Measurements from ENCODE around the gene KRTAP10-9. TPM values are rescaled to one million over a fixed set of nuclear protein-coding genes. Genes with fewer than 3 reads are reported as not detected.

The KRTAP10-9 gene, protein sequence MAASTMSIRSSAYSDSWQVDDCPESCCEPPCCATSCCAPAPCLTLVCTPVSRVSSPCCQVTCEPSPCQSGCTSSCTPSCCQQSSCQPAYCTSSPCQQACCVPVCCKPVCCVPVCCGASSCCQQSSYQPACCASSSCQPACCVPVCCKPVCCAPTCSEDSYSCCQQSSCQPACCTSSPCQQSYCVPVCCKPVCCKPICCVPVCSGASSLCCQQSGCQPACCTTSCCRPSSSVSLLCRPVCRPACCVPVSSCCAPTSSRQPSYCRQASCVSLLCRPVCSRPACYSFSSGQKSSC
- total RNA-seq = not detected in 2 replicates

DNA sequence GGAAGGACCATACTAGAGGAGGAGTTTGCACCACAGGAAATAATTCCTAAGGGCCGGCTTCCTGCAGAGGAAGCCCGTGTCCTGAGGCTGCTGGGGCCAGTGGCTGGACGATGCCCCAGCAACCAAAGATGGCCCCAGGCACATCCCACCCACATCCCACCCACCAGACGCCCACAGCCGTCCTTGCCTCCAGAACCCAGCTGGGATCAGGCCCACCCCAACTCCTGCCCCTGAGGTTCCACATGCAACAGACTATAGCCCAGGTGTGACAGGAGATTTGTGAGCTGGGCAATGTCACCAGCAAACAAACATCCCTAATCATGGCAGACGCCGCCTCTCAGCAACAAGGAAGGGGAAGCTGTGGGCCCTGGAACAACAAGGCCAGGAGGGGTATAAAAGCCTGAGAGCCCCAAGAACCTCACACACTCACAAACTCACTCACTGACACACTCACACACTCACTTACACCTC lies at the start of gene KRTAP10-9:
TSS of gene KRTAP10-9 (plus strand) at position 421 of the 471 bp plus-strand sequence. CDS start 79 bp downstream, outside the sequence.

DNA sequence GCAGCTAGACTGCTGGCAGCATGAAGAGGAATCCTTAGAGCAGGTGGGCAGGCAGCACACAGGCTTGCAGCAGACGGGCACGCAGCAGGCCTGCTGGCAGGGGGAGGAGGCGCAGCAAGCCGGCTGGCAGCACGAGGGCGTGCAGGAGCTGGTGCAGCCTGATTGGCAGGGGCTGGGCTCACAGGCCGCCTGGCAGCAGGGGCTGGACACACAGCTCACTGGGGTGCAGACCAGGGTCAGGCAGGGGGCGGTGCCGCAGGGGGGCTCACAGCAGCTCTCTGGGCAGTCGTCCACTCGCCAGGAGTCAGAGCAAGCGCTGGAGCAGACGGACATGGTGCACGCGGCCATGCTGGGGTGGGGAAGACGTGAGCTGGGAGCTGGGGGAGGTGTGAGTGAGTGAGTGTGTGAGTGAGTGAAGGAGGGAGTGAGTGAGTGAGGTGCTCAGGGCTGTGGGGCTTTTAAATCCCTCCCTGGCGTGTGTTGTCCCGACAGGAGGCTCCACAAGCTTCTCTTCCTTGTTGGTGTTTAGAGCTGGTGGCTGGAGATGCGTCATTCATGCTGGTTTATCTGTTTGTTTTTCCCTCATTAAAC lies 46.6 kb upstream of the KRTAP10-9 start, which contains the start of gene KRTAP10-5:
TSS of gene KRTAP10-5 (minus strand) at position 374 of the 591 bp plus-strand sequence. CDS start at position 348, 26 bp downstream.

DNA sequence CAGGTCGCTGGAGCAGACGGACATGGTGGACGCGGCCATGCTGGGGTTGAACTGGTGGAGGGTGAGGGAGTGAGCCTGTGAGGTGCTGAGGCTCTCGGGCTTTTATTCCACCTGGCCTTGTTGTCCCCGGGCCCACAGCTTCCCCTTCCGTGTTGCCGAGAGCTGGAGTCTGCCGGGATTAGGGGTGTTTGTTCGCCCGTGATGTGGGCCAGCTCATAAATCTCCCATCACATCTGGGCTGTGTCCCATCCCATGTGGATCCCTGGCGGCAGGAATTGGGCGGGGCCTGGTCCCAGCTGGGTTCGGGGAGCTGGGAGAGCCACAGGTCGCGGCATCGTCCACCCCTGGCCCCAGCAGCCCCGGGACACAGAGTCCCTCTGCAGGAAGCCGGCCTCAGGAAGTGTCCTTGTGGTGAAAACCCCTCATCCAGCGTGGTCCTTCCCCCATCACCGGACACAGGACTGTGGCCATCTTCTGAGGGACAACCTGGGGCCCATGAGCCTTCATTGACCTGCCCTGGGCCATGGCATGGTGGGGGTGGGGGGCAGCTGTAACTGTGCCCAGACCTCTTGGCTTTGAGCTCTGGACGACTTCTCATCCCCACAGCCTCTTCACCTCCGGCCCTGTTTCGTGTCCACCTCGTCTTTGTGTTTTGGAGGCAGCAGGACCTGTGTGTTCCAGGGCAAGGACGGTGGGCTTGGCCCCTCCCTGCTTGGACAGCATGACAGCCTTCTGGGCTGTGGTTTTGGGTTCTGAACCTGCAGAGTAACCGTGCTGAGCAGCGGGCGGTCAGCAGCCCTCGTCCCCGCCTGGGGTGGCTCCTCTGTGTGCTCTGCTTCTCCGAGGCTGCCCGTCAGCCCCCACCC lies 34.2 kb upstream of the KRTAP10-9 start, which contains the start of gene KRTAP10-6:
TSS of gene KRTAP10-6 (minus strand) at position 60 of the 866 bp plus-strand sequence. CDS start at position 39, 21 bp downstream.

DNA sequence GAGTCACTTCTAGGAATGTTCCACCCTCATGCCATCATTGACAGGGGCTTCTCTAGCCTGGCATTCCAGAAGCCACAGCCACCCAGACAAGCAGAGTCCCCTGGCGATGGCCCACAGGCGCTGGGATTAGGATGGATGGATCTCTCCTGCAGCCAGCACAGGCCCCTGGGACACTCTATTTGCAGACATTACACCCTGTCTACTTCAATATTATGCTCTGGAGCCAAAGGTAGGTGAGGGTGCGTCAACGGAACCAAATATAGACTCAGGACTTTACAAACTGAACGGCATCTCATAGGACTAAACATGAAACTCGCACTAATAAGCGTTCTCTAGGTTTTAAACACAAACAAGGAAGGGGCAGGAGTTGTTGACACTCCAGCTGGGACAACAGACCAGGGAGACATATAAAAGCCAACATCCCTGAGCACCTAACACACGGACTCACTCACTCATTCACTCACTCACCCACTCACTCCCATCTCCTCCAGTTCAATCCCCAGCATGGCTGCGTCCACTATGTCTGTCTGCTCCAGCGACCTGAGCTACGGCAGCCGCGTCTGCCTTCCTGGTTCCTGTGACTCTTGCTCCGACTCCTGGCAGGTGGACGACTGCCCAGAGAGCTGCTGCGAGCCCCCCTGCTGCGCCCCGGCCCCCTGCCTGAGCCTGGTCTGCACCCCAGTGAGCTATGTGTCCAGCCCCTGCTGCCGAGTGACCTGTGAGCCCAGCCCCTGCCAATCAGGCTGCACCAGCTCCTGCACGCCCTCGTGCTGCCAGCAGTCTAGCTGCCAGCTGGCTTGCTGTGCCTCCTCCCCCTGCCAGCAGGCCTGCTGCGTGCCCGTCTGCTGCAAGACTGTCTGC lies 26.5 kb upstream of the KRTAP10-9 start, which contains the start of gene KRTAP10-7:
TSS of gene KRTAP10-7 (plus strand) at position 480 of the 861 bp plus-strand sequence. CDS start at position 505, 25 bp downstream.

DNA sequence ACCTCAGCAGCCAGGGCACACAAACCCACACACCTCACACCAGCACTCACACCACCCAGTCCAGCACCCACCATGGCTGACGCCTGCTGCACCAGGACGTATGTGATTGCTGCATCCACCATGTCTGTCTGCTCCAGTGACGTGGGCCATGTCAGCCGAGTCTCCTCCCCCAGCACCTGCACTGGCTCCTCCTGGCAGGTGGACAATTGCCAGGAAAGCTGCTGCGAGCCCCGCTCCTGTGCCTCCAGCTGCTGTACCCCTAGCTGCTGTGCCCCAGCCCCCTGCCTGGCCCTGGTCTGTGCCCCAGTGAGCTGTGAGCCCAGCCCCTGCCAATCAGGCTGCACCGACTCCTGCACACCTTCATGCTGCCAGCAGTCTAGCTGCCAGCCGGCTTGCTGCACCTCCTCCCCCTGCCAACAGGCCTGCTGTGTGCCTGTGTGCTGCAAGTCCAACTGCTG lies 14.8 kb upstream of the KRTAP10-9 start, which contains the start of gene KRTAP10-8:
TSS of gene KRTAP10-8 (plus strand) at position 51 of the 458 bp plus-strand sequence. CDS start at position 73, 22 bp downstream.

DNA sequence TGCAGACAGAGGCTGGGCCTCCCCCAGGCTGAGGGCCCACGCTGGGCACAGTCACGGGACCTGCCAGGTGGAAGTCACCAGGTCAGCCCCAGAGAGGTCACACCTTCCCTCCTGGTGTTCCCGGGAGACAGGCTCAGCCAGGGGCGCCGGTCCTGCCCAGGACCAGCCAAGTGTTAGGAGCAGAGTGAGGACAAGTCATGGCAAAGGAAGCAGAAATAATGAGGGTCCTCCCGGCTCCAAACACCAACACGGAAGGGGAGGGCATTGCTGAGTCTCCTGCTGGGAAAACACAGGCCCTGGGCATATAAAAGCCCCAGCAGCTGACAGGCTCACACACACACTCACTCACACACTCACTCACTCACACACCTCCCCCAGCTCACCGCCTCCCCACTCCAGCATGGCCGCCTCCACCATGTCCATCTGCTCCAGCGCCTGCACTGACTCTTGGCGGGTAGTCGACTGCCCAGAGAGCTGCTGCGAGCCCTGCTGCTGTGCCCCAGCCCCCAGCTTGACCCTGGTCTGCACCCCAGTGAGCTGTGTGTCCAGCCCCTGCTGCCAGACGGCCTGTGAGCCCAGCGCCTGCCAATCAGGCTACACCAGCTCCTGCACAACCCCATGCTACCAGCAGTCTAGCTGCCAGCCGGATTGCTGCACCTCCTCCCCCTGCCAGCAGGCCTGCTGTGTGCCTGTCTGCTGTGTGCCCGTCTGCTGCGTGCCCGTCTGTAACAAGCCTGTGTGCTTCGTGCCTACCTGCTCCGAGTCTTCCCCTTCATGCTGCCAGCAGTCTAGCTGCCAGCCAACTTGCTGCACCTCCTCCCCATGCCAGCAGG lies 10.3 kb downstream of the KRTAP10-9 start, which contains the start of gene KRTAP10-10:
TSS of gene KRTAP10-10 (plus strand) at position 339 of the 833 bp plus-strand sequence. CDS start at position 401, 62 bp downstream.

DNA sequence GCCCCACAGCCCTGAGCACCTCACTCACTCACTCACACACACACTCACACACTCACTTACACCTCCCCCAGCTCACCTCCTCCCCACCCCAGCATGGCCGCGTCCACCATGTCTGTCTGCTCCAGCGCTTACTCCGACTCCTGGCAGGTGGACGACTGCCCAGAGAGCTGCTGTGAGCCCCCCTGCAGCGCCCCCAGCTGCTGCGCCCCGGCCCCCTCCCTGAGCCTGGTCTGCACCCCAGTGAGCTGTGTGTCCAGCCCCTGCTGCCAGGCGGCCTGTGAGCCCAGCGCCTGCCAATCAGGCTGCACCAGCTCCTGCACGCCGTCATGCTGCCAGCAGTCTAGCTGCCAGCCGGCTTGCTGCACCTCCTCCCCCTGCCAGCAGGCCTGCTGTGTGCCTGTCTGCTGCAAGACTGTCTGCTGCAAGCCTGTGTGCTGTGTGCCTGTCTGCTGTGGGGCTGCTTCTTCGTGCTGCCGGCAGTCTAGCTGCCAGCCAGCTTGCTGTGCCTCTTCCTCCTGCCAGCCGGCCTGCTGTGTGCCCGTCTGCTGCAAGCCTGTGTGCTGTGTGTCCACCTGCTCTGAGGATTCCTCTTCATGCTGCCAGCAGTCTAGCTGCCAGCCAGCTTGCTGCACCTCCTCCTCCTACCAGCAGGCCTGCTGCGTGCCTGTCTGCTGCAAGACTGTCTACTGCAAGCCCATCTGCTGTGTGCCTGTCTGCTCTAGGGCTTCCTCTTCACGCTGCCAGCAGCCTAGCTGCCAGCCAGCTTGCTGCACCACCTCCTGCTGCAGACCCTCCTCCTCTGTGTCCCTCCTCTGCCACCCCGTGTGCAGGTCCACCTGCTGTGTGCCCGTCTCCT lies 19.7 kb downstream of the KRTAP10-9 start, which contains the start of gene KRTAP10-11:
TSS of gene KRTAP10-11 (plus strand) at position 49 of the 856 bp plus-strand sequence. CDS start at position 94, 45 bp downstream.

DNA sequence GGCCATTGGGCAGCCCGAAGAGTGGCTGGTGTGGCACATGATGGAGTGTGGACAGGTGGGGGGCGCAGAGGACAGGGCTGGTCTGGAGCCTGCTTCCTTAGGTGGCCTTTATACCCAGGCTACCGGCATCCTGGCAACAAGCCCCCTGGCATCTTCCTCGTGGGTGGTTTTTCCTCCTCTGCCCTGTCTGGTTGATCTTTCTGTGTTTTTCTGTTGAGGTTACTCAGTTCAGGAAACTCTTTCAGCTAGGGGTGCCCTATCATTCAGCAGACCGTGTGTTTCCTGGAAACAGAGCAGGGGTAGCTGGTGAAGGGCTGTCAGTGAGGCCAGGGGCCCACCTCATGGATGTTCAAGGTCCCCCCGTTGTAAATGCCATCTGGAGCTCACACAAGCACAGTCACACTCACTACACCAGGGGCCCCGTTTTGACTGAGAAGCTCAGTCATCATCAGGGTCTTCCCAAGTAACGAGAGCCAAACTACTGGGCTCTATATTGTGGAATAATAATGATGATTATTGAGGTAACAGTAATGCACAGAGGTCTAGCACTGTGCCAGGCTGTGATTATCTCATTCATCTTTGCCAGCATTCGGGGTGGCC lies 27.8 kb downstream of the KRTAP10-9 start, which contains the start of gene KRTAP12-4:
TSS of gene KRTAP12-4 (minus strand) at position 84 of the 600 bp plus-strand sequence. CDS start at position 39, 45 bp downstream.

DNA sequence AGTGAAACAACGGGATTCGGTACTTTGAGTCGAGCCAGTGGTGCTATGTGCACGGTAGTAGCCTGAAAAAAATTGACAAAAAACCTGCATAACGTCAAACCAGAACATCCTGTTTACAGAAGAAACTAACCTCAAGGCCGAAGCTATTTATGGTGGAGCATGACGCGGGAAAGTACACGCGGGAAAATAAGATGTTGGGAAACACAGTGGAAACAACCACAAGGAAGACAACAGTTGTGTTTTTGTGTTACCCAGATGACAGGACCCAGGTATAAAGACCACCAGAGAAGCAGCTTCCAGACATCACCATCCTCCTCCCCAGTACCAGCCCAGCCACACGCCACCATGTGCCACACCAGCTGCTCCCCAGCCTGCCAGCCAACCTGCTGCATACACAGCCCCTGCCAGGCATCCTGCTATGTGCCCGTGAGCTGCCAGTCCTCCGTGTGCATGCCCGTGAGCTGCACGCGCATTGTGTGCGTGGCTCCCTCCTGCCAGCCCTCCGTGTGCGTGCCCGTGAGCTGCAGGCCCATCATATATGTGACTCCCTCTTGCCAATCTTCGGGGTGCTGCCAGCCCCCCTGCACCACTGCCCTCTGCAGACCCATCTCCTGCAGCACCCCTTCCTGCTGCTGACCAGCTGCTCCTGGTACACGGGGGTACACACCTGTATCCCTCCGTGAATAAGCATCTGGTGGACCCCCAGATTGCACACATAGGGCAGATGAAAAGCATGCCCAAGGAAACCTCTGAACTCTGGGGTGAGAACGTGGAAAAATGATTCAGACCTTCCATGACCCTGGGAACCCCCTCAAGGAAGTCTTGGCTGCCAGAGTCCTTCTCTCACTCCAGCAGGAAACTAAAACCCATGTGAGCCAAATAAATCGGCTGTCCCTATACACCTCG lies 31.0 kb downstream of the KRTAP10-9 start, which contains the start of gene KRTAP12-3:
TSS of gene KRTAP12-3 (plus strand) at position 298 of the 906 bp plus-strand sequence. CDS start at position 346, 48 bp downstream.

DNA sequence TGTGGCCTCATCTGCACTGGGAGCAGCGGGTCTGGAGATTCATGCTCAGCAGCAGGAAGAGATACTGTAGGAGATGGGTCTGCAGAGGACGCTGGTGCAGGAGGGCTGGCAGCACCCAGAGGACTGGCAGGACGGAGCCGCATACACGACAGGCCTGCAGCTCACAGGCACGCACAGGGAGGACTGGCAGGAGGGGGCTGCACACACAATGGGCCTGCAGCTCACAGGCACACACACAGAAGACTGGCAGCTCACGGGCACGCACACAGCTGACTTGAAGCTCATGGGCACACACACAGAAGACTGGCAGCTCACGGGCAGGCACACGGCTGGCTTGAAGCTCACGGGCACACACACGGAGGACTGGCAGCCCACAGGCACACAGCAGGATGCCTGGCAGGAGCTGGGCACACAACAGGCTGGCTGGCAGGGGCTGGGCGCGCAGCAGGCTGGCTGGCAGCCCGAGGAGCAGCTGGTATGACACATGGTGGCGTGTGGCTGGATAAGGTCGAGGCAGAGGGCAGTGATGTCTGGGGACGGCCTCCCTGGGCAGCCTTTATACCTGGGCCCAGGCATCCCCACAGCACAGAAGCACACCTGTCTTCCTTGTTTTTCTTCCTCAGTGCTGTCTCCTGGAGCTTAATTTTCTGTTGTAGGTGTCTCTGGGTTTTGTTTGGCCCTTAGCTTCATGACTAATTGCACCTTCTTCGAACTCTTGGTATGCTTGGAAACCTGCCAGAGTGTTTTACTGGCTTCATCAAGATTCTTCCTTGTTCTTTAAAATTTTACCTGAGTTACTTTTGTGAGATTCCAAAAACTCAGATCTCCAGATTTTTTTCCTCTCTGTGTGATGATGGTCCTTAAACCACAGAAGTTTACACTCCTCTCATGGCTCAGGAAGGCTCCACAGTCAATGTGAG lies 39.8 kb downstream of the KRTAP10-9 start, which contains the start of gene KRTAP12-2:
TSS of gene KRTAP12-2 (minus strand) at position 527 of the 920 bp plus-strand sequence. CDS start at position 486, 41 bp downstream.

Other genes starting within 250 kb of the KRTAP10-9 start
- gene LRRC3, start 171.6 kb upstream of the KRTAP10-9 start, total RNA-seq = 0.33 and 0.37 TPM in 2 replicates
- not detected in 2 replicates for gene KRTAP10-1, start 86.9 kb upstream of the KRTAP10-9 start, total RNA-seq
- not detected in 2 replicates for gene KRTAP10-2, start 75.6 kb upstream of the KRTAP10-9 start, total RNA-seq
- gene KRTAP10-3, start 68.3 kb upstream of the KRTAP10-9 start, total RNA-seq = not detected in 2 replicates
- not detected in 2 replicates for gene KRTAP10-4, start 53.4 kb upstream of the KRTAP10-9 start, total RNA-seq
- not detected in 2 replicates for gene KRTAP10-5, start 46.5 kb upstream of the KRTAP10-9 start, total RNA-seq
- not detected in 2 replicates for gene KRTAP10-6, start 34.6 kb upstream of the KRTAP10-9 start, total RNA-seq
- gene KRTAP10-7, start 26.5 kb upstream of the KRTAP10-9 start, total RNA-seq = not detected in 2 replicates
- gene KRTAP10-8, start 15.0 kb upstream of the KRTAP10-9 start, total RNA-seq = not detected in 2 replicates
- not detected in 2 replicates for gene KRTAP10-10, start 10.3 kb downstream of the KRTAP10-9 start, total RNA-seq
- not detected in 2 replicates for gene KRTAP10-11, start 19.3 kb downstream of the KRTAP10-9 start, total RNA-seq
- not detected in 2 replicates for gene KRTAP12-4, start 27.6 kb downstream of the KRTAP10-9 start, total RNA-seq
- gene KRTAP12-3, start 30.8 kb downstream of the KRTAP10-9 start, total RNA-seq = not detected in 2 replicates
- not detected in 2 replicates for gene KRTAP12-2, start 39.8 kb downstream of the KRTAP10-9 start, total RNA-seq
- not detected in 2 replicates for gene KRTAP12-1, start 55.1 kb downstream of the KRTAP10-9 start, total RNA-seq
- gene KRTAP10-12, start 70.1 kb downstream of the KRTAP10-9 start, total RNA-seq = not detected in 2 replicates
- not detected in 2 replicates for gene TSPEAR, start 84.5 kb downstream of the KRTAP10-9 start, total RNA-seq
- 56.4 and 66.0 TPM in 2 replicates for gene UBE2G2, start 174.7 kb downstream of the KRTAP10-9 start, total RNA-seq
- gene SUMO3, start 191.0 kb downstream of the KRTAP10-9 start, total RNA-seq = 71.0 and 119 TPM in 2 replicates
- 145 and 248 TPM in 2 replicates for gene PTTG1IP, start 246.6 kb downstream of the KRTAP10-9 start, total RNA-seq

Measured in uterine smooth muscle cell (primary cell).